NT2/D1 (cell line): Measurements from ENCODE around the gene EPOP.

Experiments used
- YY1 ChIP-seq: IDR thresholded peaks from 2 replicates; pipeline ENCODE4 v1.6.1; 2011; ENCODE audit not compliant: insufficient read length, insufficient read depth
- ZNF274 ChIP-seq: IDR thresholded peaks from 2 replicates; pipeline ENCODE4 v1.6.1; 2011; ENCODE audit warnings: mild to moderate bottlenecking, low read depth, low read length

- TF ChIP-seq ZNF274 (no peak), YY1 (no peak)
These were observed 49.3 kb downstream of the EPOP start for GRCh38 chr17:38625482-38625881.
